ENCODE data around the gene SH3GL3.

SH3GL3 gene

GRCh38 chr15:83476708-83477107 is 29.6 kb downstream of the SH3GL3 start:
- H3K27ac Mint-ChIP-seq = no peak overlapping the region
- H3K9me3 Mint-ChIP-seq (ENCODE audit: low read depth) = no peaks in the 10 kb centered on the region
- no peaks in the 10 kb centered on the region for H3K36me3 Mint-ChIP-seq
- H3K4me3 Mint-ChIP-seq = no peak overlapping the region
- peaks cover 12% of the 10 kb centered on the region for H3K27me3 Mint-ChIP-seq
- H3K4me1 Mint-ChIP-seq (ENCODE audit: low read depth) = no peaks in the 10 kb centered on the region

DNA sequence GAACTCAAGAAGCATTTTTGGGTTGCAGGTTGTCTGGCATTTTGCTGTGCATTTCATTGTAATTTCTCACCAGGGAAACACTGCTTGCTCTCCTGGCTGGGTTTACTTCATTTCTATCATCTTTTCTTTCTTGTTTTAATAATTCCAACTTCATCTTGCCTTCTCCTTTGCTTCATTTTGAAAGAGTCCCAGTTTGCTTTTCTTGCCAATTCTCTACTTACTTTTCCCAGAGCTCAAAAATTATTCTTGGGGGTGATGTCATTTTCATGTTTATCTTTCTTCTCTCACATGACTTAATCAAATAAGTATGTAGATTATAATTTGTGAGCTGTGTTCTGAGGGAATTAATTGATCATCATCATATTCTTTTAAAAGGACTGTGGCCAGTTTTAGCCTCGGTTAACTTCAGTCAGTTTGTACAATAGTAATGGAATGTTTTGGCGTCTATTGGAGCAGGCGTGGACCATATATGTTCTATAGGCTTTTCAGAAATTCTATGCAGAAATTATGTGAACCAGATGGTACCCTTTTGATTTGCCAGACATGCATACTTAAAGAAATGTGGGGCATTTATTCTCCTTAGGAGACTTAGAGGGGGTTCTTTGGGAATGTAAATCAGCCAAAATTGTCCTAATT is 30.1 kb downstream of the SH3GL3 start:
- Mint-ChIP-seq H3K4me3 (no peak overlapping the region), H3K27ac (no peak overlapping the region)

DNA sequence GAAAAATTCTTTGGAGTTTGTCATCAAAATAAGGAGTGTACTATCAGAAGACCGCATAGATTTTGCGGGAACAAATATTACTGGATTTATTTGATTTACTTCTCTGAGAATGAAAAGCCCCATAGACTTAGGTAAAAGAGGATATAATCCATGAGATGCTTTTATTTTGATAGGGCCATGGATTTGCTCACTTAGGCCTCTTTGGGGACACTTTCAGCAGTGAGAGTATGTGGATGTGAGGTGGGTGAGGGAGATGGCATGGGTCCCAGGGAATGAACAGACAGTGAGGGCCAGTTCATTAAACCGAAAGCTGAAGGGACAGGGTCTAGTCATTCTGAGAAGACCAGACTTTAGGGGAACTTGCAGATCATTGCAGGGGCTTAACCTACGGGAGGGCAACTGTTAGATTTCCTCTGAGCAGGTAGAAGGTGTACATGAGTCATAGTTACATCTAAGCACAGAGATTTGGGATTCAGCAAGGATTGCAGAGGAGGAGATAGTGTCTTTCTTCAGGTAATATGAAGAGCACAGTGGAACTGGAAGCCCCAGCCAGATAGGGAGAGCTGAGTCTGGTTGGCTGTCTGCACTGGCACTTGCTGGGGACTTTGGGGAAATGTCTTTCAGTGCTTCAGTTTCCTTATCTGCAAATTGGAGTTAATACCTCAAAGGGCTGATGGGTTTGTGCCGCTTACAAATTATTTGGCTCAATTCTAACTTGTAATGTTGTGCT is 30.8 kb downstream of the SH3GL3 start:
- no peaks in the 10 kb centered on the region for H3K9me3 Mint-ChIP-seq (ENCODE audit: low read depth)
- H3K36me3 Mint-ChIP-seq = no peaks in the 10 kb centered on the region
- H3K27ac Mint-ChIP-seq = no peak overlapping the region
- peaks cover 11% of the 10 kb centered on the region for H3K27me3 Mint-ChIP-seq
- H3K4me1 Mint-ChIP-seq (ENCODE audit: low read depth) = no peaks in the 10 kb centered on the region
- H3K4me3 Mint-ChIP-seq = no peak overlapping the region

More for the DNA sequence above, 30.1 kb downstream of the SH3GL3 start:
- peaks cover 11% of the 10 kb centered on the region for H3K27me3 Mint-ChIP-seq
- H3K9me3 Mint-ChIP-seq (ENCODE audit: low read depth) = no peaks in the 10 kb centered on the region
- H3K4me1 Mint-ChIP-seq (ENCODE audit: low read depth) = no peaks in the 10 kb centered on the region
- H3K36me3 Mint-ChIP-seq = no peaks in the 10 kb centered on the region

DNA sequence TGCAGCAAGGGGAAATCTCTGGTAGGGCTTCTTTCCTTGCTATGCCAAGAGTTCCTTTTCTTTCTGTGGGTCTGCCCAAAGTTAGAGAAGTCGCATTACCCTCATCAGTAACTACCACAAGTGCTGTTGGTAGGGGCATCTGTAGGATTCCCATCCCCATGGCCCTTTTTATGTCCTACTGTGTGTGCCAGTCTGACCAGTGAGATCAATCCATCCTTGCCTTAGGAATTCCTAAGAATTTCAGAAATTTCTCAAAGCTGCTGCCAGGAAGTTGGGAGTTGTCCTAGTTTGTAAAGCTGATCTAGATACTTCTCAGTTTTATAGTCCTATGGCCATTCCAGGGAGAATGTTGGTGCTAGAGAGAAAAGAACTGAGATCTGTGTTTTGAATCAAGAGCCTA is 36.5 kb downstream of the SH3GL3 start:
- peaks cover 3% of the 10 kb centered on the region for H3K36me3 Mint-ChIP-seq
- no peak overlapping the region for H3K4me3 Mint-ChIP-seq
- no peak overlapping the region for H3K27ac Mint-ChIP-seq
- no peaks in the 10 kb centered on the region for H3K27me3 Mint-ChIP-seq
- H3K4me1 Mint-ChIP-seq (ENCODE audit: low read depth) = no peaks in the 10 kb centered on the region
- peaks cover 16% of the 10 kb centered on the region for H3K9me3 Mint-ChIP-seq (ENCODE audit: low read depth)

DNA sequence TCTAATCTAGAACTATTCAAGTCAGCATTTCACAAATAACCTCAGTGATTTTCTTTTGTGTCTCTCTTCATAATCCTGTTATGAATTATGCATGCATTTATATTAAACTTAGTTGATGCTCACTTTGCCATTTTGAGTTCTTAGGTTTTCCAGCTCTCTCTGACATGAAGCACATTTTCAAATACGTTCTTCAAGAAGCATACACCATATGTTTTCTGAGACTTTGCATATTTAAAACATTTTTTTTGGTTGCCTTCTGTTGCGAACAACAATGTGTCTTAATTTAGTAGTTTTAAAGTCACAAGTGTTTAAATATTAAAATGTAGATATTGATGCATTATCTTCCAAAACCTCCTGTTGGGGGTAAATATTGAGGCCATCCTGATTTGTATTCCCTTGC is 37.5 kb downstream of the SH3GL3 start:
- Mint-ChIP-seq H3K4me1 (ENCODE audit: low read depth) (no peaks in the 10 kb centered on the region), H3K9me3 (ENCODE audit: low read depth) (peaks cover 16% of the 10 kb centered on the region), H3K27me3 (no peaks in the 10 kb centered on the region), H3K4me3 (no peak overlapping the region), H3K27ac (no peak overlapping the region), H3K36me3 (peaks cover 3% of the 10 kb centered on the region)

GRCh38 chr15:83486363-83486762 is 39.2 kb downstream of the SH3GL3 start:
- H3K9me3 Mint-ChIP-seq (ENCODE audit: low read depth) = peaks cover 16% of the 10 kb centered on the region
- no peaks in the 10 kb centered on the region for H3K4me1 Mint-ChIP-seq (ENCODE audit: low read depth)
- no peak overlapping the region for H3K4me3 Mint-ChIP-seq
- H3K27me3 Mint-ChIP-seq = no peaks in the 10 kb centered on the region
- H3K36me3 Mint-ChIP-seq = peaks cover 3% of the 10 kb centered on the region
- H3K27ac Mint-ChIP-seq = no peak overlapping the region

- Mint-ChIP-seq H3K9me3 (ENCODE audit: low read depth) (peaks cover 16% of the 10 kb centered on the region), H3K36me3 (peaks cover 3% of the 10 kb centered on the region), H3K27ac (no peak overlapping the region), H3K4me1 (ENCODE audit: low read depth) (no peaks in the 10 kb centered on the region), H3K4me3 (no peak overlapping the region), H3K27me3 (no peaks in the 10 kb centered on the region)
These were observed 40.4 kb downstream of the SH3GL3 start for GRCh38 chr15:83487519-83487918.

- no peak overlapping the region for H3K4me3 Mint-ChIP-seq
- peaks cover 6% of the 10 kb centered on the region for H3K9me3 Mint-ChIP-seq (ENCODE audit: low read depth)
- H3K36me3 Mint-ChIP-seq = peaks cover 3% of the 10 kb centered on the region
- H3K27me3 Mint-ChIP-seq = no peaks in the 10 kb centered on the region
- H3K4me1 Mint-ChIP-seq (ENCODE audit: low read depth) = no peaks in the 10 kb centered on the region
- no peak overlapping the region for H3K27ac Mint-ChIP-seq
These were observed 42.5 kb downstream of the SH3GL3 start for GRCh38 chr15:83489690-83490089.

GRCh38 chr15:83491486-83491885 is 44.3 kb downstream of the SH3GL3 start:
- peaks cover 6% of the 10 kb centered on the region for H3K9me3 Mint-ChIP-seq (ENCODE audit: low read depth)
- no peak overlapping the region for H3K27ac Mint-ChIP-seq
- no peaks in the 10 kb centered on the region for H3K27me3 Mint-ChIP-seq
- peaks cover 3% of the 10 kb centered on the region for H3K36me3 Mint-ChIP-seq
- H3K4me1 Mint-ChIP-seq (ENCODE audit: low read depth) = no peaks in the 10 kb centered on the region
- H3K4me3 Mint-ChIP-seq = no peak overlapping the region

GRCh38 chr15:83496766-83497165 is 49.6 kb downstream of the SH3GL3 start:
- peaks cover 3% of the 10 kb centered on the region for H3K36me3 Mint-ChIP-seq
- H3K27me3 Mint-ChIP-seq = no peaks in the 10 kb centered on the region
- no peak overlapping the region for H3K4me3 Mint-ChIP-seq
- H3K9me3 Mint-ChIP-seq (ENCODE audit: low read depth) = peaks cover 22% of the 10 kb centered on the region
- H3K4me1 Mint-ChIP-seq (ENCODE audit: low read depth) = no peaks in the 10 kb centered on the region
- H3K27ac Mint-ChIP-seq = no peak overlapping the region

DNA sequence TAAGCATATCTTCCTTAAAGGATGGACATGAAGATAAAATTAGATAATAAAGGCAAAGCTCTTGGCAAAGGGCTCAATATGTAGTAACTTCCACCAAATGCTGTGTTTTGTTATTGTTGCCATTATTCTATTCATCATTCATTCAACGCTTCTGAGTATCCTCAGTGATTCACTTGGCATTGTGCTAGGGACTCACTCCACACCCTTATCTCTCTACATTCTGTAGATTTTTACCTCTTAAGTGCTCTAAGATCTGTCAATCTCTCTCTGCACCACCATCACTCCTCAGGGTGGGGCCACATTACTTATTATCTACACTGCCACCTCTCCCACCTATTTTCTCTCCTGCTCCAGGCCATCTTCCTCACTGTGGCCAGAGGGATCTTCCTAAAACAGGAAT is 51.2 kb downstream of the SH3GL3 start:
- H3K4me3 Mint-ChIP-seq = no peak overlapping the region
- H3K9me3 Mint-ChIP-seq (ENCODE audit: low read depth) = peaks cover 22% of the 10 kb centered on the region
- H3K27ac Mint-ChIP-seq = no peak overlapping the region
- H3K27me3 Mint-ChIP-seq = no peaks in the 10 kb centered on the region
- no peaks in the 10 kb centered on the region for H3K4me1 Mint-ChIP-seq (ENCODE audit: low read depth)
- peaks cover 3% of the 10 kb centered on the region for H3K36me3 Mint-ChIP-seq

DNA sequence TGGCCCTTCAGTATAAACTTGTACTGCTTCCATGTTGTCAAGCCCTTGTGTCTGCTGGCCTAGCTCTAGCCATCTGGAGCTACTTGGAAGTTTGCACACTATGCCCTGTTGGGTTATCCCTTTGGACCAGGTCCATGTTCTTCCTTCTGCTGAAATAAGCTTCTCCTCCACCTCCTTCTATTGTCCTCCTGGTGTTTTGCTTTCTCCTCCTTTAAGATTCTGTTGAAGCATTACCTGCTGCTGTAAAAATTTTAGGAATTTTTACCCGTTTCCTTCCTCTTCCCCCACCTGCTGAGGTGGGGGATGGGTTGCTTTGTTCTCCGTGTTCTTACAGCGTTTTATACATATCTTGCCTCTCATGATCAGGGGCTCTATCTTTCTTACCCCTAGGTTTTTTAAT is 51.7 kb downstream of the SH3GL3 start:
- H3K27me3 Mint-ChIP-seq = no peaks in the 10 kb centered on the region
- H3K27ac Mint-ChIP-seq = no peak overlapping the region
- H3K4me3 Mint-ChIP-seq = no peak overlapping the region
- H3K9me3 Mint-ChIP-seq (ENCODE audit: low read depth) = peaks cover 22% of the 10 kb centered on the region
- H3K36me3 Mint-ChIP-seq = peaks cover 3% of the 10 kb centered on the region
- H3K4me1 Mint-ChIP-seq (ENCODE audit: low read depth) = no peaks in the 10 kb centered on the region

- H3K4me3 Mint-ChIP-seq = no peak overlapping the region
- no peaks in the 10 kb centered on the region for H3K27me3 Mint-ChIP-seq
- H3K36me3 Mint-ChIP-seq = peaks cover 3% of the 10 kb centered on the region
- no peaks in the 10 kb centered on the region for H3K4me1 Mint-ChIP-seq (ENCODE audit: low read depth)
- no peak overlapping the region for H3K27ac Mint-ChIP-seq
- H3K9me3 Mint-ChIP-seq (ENCODE audit: low read depth) = peaks cover 22% of the 10 kb centered on the region
These were observed 52.3 kb downstream of the SH3GL3 start for GRCh38 chr15:83499476-83499875.

DNA sequence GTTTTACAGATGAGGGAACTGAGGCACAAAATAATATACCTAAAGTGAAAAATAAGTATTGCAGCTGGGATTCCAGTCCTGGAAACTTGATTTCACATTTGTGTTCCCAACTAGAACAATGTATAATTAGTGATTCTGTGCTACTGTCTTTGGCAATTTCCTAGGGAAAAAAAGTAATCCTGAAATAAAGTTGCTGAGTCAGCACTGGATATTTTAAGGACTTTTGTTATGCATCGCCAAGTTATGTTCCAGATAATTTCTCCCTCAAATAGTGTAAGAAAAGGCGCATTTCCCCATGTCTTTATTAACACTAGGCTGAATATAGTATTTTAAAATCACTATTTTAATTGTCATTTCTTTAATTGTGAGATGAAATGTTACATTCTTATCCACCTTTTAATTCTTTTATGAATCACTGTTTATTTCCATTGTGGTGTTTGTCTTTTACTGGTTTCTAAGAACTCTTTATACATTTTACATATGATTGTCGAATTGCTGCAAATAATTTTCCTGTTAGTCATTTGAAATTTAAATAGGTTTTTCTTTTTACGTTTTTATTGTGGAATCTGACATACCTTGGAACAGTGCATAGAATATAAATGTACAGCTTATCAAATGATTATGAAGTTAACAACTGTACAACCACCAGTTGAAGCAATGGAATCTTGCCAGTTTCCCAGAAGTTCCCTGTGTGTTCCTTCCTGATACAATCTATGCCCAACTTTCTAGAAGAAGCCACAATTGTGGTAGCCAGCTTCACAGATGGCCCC is 56.6 kb downstream of the SH3GL3 start:
- H3K4me3 Mint-ChIP-seq = no peak overlapping the region
- peaks cover 6% of the 10 kb centered on the region for H3K9me3 Mint-ChIP-seq (ENCODE audit: low read depth)
- H3K27me3 Mint-ChIP-seq = no peaks in the 10 kb centered on the region
- no peaks in the 10 kb centered on the region for H3K4me1 Mint-ChIP-seq (ENCODE audit: low read depth)
- H3K27ac Mint-ChIP-seq = no peak overlapping the region
- peaks cover 3% of the 10 kb centered on the region for H3K36me3 Mint-ChIP-seq

DNA sequence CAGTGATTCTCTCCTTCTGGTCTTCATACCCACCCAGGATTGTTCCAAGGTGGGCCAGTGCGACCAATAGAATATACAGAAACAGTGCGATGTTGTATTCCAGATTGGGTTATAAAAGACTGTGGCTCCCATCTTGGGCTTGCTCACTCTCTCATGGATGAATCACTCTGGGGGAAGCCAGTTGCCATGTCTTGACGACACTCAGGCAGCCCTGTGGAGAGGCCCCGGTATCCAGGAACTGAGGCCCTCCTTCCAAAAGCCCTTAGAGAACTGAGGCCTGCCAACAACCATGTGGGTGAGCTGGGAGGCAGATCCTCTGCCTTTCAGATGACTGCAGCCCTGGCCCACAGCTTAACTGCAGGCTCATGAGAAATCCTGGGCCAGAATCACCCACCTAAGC is 57.2 kb downstream of the SH3GL3 start:
- H3K27ac Mint-ChIP-seq = no peak overlapping the region
- H3K9me3 Mint-ChIP-seq (ENCODE audit: low read depth) = peaks cover 4% of the 10 kb centered on the region
- no peak overlapping the region for H3K4me3 Mint-ChIP-seq
- H3K36me3 Mint-ChIP-seq = peaks cover 3% of the 10 kb centered on the region
- no peaks in the 10 kb centered on the region for H3K27me3 Mint-ChIP-seq
- no peaks in the 10 kb centered on the region for H3K4me1 Mint-ChIP-seq (ENCODE audit: low read depth)
